T-helper 17 cell (primary cell): Measurements from ENCODE around the gene MED6. TPM values are rescaled to one million over a fixed set of nuclear protein-coding genes. Genes with fewer than 3 reads are reported as not detected.

Experiments used
- ATAC-seq: fragments of 150-1000 bp; cut with Tn5 transposase; 2 replicates; pipeline ENCODE4 v1.10.0; 2021; ENCODE audit warnings: mild to moderate bottlenecking, moderate library complexity
- DNase-seq, 3 donors: peaks; one replicate each; pipeline versions ENCODE4 v3.0.0 to v3.0.0-alpha.2; 2020 to 2021
- H3K9me3 ChIP-seq: one replicate; pipeline ENCODE4 v1.7.0; 2013; ENCODE audit warnings: low read length, mild to moderate bottlenecking; ENCODE audit not compliant: control insufficient read depth, poor library complexity, severe bottlenecking
- H3K27ac Mint-ChIP-seq: one replicate; pipeline ENCODE4 v1.8.0; 2022; ENCODE audit warnings: mild to moderate bottlenecking, moderate library complexity, mixed read lengths
- H3K27me3 Mint-ChIP-seq: one replicate; pipeline ENCODE4 v1.8.0; 2022; ENCODE audit warnings: mixed read lengths
- H3K36me3 Mint-ChIP-seq: one replicate; pipeline ENCODE4 v1.8.0; 2022; ENCODE audit warnings: low read depth, mixed read lengths
- H3K4me1 Mint-ChIP-seq: one replicate; pipeline ENCODE4 v1.8.0; 2022; ENCODE audit warnings: mild to moderate bottlenecking, mixed read lengths
- H3K4me3 Mint-ChIP-seq: one replicate; pipeline ENCODE4 v1.8.0; 2022; ENCODE audit warnings: mild to moderate bottlenecking, moderate library complexity, mixed read lengths
- total RNA-seq, 4 donors: library from RNA in 2 of 4; stranded (reverse) in 2 of 4; gene quantifications; one replicate each; pipeline ENCODE4 v1.2.3 and lab custom pipeline; 2022 to 2026

Gene MED6, protein sequence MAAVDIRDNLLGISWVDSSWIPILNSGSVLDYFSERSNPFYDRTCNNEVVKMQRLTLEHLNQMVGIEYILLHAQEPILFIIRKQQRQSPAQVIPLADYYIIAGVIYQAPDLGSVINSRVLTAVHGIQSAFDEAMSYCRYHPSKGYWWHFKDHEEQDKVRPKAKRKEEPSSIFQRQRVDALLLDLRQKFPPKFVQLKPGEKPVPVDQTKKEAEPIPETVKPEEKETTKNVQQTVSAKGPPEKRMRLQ
- total RNA-seq (10 to 100 TPM; 74.5 to 90.4 TPM), total RNA-seq (lab: John Stamatoyannopoulos, UW) (36.2 to 44.7 reads per million in 2 donors)

DNA sequence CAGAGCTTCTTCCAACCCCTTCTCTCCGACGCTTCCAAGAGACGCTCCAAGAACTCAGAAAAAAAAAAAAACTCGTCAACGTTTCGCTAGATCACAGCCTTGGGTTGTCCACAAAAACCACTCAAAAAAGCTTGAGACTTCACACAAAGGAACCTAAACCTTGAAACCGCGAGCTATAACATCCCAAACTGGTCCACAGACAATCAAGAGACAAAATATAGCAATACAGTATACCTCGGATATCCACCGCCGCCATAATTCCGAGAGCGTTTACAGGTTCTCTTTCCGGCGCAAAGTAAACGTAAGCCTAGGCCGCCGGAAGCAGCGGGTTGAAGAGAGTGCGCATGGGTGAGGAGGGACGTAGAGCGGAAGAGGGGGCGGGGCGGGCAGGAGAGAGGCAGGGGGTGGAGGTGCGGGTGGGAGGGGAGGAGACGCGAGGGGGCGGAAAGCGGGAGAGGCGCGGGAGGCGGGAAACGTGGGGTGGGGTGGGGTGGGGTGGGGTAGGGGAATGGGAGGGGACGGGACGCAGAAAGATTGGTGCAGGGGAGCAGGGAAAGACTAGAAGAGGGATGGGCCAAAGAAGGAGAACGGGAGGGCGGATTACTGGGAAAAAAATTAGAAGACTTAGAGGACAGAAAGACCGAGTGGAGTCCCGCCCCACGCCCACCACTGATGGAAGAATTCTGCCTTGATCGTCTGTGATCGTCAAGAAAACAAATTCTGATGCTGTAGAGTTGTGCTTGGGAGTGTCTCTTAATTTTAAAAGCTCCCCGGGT, at the start of gene MED6:
Gene MED6, minus strand, starts transcription at position 274 of the 776 bp plus-strand sequence. Its CDS starts 18 bp downstream, at position 256.
- Mint-ChIP-seq H3K27ac (peak within 1 kb of the TSS; percentile 94), H3K4me1 (peaks cover 17% of the 10 kb centered on the region), H3K4me3 (peak within 1 kb of the TSS; percentile 96), H3K27me3 (peaks cover 6% of the 10 kb centered on the region), H3K36me3 (no peaks in the 10 kb centered on the region)
- ATAC-seq (peak; percentile 99), DNase-seq (peak; percentile 72 to 83 (median 80))
- H3K9me3 ChIP-seq: no peaks in the 10 kb centered on the region

DNA sequence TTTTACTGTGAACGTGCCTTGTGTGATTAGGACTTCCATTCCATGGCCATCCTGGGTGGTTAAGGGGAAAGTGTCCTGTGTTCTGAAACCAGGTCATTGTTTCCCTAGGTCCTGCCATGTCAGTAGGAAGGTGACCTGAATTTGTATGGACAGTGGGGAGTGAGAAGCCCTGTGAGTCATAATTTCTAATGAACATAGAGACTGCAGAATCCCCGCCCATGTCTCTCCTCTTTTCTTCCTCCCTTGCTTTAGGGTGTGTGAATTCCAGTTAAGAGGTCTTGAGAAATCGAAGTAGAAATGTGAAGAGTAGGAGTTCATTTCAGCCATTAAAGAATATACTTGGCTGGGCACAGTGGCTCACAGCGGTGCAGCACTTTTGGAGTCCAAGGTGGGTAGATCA, 49.3 kb upstream of the MED6 start:
- DNase-seq: no peak
- Mint-ChIP-seq H3K27me3 (no peaks in the 10 kb centered on the region), H3K4me1 (peaks cover 56% of the 10 kb centered on the region), H3K4me3 (no peak overlapping the region), H3K36me3 (no peaks in the 10 kb centered on the region), H3K27ac (peak overlapping the region; percentile 32)
- H3K9me3 ChIP-seq: no peaks in the 10 kb centered on the region
- ATAC-seq: no peak

DNA sequence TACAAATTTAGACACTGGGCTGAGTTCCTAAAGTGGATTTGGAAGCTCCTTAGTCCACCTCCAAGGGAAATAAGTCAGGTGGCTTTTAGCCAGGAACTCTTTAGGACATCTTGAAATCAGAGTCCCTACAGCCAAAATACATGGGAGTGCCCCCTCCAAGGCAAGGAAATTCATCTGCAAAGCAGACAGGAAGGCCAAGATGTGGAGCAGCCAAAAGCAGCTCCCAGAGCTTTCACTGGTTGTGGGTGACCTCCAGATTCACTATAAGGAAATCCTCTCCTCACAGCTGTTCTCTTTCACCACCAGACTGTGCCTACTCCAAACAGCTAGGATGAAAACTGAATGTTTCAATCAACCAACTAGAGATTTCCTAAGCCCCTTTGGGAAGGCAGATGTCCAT, 47.9 kb upstream of the MED6 start:
- DNase-seq (no peak), ATAC-seq (no peak)
- Mint-ChIP-seq H3K36me3 (no peaks in the 10 kb centered on the region), H3K4me3 (no peak overlapping the region), H3K4me1 (peaks cover 53% of the 10 kb centered on the region), H3K27me3 (no peaks in the 10 kb centered on the region), H3K27ac (no peak overlapping the region)
- no peaks in the 10 kb centered on the region for H3K9me3 ChIP-seq

DNA sequence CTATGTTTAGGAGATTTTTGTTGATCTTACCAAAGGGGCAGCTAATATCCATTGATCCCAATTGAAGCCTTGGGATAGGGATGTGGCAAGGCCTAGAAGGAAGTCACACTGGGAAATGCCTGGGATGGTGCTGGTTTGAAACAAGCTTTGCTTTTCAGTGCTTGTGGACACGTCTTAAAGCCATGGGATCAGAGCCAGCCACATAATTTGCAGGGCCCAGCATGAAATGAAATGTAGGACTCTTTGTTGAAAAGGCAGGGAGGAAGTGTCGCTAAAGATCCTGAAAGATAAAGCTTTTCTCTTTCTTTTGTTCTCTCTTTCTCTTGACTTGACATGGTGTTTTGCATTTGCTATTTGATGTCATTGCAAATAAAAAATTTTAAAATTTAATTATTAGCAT, 46.2 kb upstream of the MED6 start:
- H3K27me3 Mint-ChIP-seq: no peaks in the 10 kb centered on the region
- no peaks in the 10 kb centered on the region for H3K9me3 ChIP-seq
- peaks cover 44% of the 10 kb centered on the region for H3K4me1 Mint-ChIP-seq
- ATAC-seq: no peak
- peak overlapping the region; percentile 94 for H3K27ac Mint-ChIP-seq
- DNase-seq: no peak
- H3K36me3 Mint-ChIP-seq: no peaks in the 10 kb centered on the region
- H3K4me3 Mint-ChIP-seq: peak overlapping the region; percentile 67

DNA sequence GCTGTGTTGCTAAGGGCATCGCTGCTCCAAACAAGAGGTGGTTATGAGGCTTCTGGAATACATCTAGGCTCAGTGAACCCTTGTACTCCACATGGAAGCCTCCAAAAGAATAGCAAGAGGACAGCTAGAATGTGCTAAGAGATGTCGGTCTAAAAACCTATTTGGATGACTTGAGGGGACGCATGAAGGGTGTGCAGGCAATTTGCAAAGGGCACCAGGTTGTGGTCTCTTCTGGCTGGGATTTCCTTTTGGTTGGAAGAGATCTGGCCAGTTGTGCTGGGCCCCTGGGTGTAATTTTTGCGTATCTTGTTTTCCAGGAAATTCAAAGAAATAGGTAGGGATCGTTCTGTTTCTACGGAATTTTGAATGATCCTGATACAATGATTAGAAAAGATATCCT, 45.4 kb upstream of the MED6 start:
- no peaks in the 10 kb centered on the region for H3K9me3 ChIP-seq
- Mint-ChIP-seq H3K4me1 (peaks cover 46% of the 10 kb centered on the region), H3K4me3 (peak overlapping the region; percentile 59), H3K36me3 (no peaks in the 10 kb centered on the region), H3K27ac (peak overlapping the region; percentile 94), H3K27me3 (no peaks in the 10 kb centered on the region)
- DNase-seq (no peak), ATAC-seq (no peak)

DNA sequence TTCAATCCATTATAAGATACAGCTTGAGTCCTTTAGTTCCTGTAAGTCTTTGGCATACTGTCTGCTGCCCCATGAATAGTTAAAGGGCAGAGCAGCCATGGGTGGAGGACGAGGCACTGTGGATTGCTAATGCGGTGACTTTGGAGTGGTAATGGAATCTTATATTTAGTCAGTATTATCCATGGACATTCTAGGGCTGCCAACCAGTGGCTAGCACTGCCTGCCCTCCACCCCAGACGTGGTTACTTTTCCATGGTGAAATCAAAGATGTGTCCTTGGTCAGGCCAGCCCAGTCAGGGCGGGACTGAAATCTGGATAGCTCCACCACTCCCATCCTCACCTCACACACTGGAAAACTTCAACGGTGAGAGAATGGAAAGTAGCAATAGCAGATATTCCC, 43.5 kb upstream of the MED6 start:
- Mint-ChIP-seq H3K27ac (peak overlapping the region; percentile 94), H3K36me3 (no peaks in the 10 kb centered on the region), H3K27me3 (no peaks in the 10 kb centered on the region), H3K4me3 (peak overlapping the region; percentile 93), H3K4me1 (peaks cover 49% of the 10 kb centered on the region)
- no peak for ATAC-seq
- DNase-seq: no peak
- no peaks in the 10 kb centered on the region for H3K9me3 ChIP-seq

DNA sequence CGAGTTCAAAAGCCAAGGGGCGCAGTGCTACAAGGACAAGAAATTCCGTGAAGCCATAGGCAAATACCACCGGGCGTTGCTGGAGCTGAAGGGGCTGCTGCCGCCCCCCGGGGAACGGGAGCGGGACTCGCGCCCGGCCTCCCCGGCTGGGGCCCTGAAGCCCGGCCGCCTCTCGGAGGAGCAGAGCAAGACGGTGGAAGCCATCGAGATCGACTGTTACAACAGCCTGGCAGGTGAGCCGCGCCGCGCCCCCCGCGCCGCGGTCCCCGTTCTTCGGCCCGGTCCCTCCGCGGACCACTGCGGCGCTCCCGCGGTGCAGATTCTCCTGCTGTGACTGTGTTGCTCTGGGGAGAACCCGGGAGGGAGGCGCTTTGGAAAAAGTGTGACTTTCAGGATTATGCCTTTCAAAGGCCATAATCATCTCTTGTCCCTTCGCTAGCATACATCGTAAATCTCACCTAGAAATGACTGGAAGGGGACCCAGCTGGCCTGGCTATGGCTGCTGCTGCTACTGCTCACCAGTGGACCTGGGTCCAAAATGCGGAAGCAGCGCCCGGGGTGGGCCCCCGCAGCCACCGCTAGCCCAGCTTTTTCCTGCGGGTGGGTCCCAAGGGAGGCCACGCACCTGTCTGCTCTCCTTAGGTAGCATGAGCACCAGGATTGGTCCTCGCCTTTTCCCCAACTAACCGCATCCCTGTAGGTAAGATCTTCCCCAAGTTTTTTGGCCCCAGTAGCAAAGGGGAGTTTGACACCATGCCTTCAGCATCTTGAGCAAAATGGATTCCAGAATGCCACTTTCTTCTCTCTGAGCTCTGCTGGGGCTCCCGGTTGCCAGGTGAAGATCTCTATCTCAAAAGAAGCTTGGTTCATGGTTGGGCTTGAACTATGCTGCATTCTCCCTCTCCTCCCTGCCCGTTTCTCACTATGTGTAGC, 42.1 kb upstream of the MED6 start:
- Mint-ChIP-seq H3K4me3 (peak overlapping the region; percentile 93), H3K4me1 (peaks cover 46% of the 10 kb centered on the region), H3K36me3 (no peaks in the 10 kb centered on the region), H3K27me3 (no peaks in the 10 kb centered on the region), H3K27ac (peak overlapping the region; percentile 94)
- no peaks in the 10 kb centered on the region for H3K9me3 ChIP-seq
- DNase-seq (peak in 2 of 3 donors; percentile 15 to 17), ATAC-seq (peak; percentile 35)

DNA sequence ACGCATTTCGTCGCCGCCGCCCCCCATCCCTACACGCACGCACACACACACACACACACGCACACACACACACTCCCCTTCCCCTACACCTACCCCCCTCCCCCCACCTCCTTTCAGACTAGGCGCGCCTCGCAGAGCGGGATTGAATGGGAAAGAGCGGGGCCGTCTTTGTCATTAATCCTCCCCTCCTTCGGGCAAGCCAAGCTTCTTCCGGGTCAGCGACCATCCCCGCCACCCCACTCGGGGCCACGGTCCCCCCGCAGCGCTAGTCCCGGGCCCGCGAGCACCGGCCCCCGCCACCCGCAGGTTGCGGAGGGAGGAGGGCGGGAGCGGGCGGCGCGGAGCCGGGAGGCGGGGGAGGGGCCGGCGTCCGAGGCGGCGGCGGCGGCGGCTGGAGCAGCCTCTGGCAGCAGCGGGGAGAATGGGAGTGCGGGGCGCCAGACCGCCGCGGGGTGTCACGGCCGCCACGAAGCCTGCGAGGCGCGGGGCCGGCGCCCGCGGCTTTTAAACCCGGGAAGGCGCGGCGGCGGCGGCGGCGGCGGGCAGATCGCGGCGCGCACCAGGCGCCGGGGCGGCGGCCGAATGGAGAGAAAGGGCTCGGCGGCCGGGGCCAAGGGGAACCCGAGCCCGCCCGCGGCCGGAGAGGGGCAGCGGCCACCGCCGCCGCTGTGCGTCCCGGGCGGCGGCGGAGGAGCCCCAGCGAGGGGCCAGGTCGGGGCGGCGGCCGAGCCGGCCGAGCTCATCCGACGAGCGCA, 41.3 kb upstream of the MED6 start, which contains the start of gene TTC9:
Gene TTC9, plus strand, starts transcription at position 369 of the 755 bp plus-strand sequence. Its CDS starts 214 bp downstream, at position 583.
- no peaks in the 10 kb centered on the region for H3K36me3 Mint-ChIP-seq
- DNase-seq: peak in 2 of 3 donors; percentile 48 to 49
- peak within 1 kb of the TSS; percentile 98 for H3K4me3 Mint-ChIP-seq
- H3K4me1 Mint-ChIP-seq: peaks cover 44% of the 10 kb centered on the region
- H3K27ac Mint-ChIP-seq: peak within 1 kb of the TSS; percentile 95
- no peaks in the 10 kb centered on the region for H3K9me3 ChIP-seq
- ATAC-seq: peak; percentile 28
- no peaks in the 10 kb centered on the region for H3K27me3 Mint-ChIP-seq

DNA sequence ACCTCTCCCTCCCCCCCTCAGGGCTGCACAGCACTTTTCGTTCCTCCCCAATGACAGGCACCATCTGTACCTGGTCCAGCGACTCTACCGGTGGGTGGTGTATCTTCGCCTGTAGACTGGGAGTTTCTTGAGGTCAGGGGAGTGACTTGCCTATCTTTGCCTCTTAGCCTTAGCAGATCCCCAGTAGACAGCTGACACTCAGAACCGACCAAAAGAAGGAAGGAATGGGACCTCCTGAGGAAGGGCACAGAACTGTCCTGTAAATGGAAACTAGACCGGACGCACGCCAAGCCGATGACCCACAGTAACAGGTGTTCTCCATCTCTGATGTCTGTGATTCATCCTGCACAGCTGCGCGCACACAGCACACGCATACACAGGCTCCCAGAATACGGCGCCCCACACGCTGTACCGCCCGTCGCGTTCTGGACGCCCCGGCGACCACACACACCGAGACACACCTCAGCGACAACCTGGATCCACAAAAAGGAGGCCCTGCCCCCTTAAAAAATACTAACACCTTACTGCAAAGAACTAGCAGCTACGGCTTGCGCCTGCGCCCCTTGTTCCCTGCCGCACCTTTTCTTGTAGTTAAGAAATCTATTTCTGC, 40.6 kb upstream of the MED6 start:
- peak overlapping the region; percentile 95 for H3K27ac Mint-ChIP-seq
- peak; percentile 75 for ATAC-seq
- peaks cover 37% of the 10 kb centered on the region for H3K4me1 Mint-ChIP-seq
- peak; percentile 21 to 37 (median 32) for DNase-seq
- peak overlapping the region; percentile 98 for H3K4me3 Mint-ChIP-seq
- no peaks in the 10 kb centered on the region for H3K36me3 Mint-ChIP-seq
- no peaks in the 10 kb centered on the region for H3K27me3 Mint-ChIP-seq
- no peaks in the 10 kb centered on the region for H3K9me3 ChIP-seq

DNA sequence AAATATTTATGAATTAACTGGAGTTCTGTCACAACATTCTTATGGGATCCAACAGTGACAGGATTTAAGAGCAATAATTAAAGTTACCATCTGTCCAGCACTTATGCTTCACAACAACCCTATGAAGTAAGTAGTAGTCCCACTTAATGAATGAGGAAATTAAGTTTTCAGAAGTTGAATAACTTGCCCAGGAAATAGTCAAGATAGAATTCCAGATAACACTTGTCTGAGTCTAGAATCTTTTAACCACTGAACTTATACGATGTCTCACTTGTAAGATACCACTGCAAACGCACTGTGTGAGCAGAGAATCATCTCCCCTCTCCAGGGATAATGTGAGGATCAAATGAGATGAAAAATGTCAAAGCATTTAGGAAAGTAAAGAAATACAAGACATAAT, 38.0 kb upstream of the MED6 start:
- Mint-ChIP-seq H3K27me3 (no peaks in the 10 kb centered on the region), H3K36me3 (no peaks in the 10 kb centered on the region), H3K27ac (no peak overlapping the region), H3K4me1 (peaks cover 23% of the 10 kb centered on the region), H3K4me3 (no peak overlapping the region)
- ATAC-seq (no peak), DNase-seq (no peak)
- no peaks in the 10 kb centered on the region for H3K9me3 ChIP-seq

DNA sequence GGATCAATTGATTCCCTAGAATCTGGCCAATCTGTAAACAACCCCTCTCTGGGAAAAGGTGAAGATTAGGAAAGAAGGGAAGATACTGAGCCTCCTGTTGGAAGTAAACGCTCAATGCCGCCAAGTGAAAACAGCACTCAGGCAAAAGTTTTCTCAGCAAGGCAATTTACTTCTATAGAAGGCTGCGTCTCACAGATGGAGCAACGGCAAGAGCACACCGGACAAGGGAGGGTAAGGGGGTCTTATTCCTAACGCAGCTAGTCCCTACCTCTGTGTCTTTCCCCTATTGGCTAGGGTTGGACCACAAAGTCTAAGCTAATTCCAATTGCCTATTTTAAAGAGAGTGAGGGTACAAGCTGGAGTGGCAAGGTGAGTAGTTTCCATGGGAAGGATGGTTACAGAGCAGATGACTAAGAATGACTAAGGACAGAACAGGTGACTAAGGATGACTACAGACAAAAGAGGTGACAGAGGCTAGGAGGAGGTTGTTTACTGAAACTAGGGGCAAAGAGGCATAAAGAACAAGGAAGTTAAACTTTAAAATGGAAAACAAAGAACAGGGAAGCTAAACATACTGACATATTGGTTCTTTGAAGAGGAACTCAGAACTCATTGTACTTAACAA, 35.6 kb upstream of the MED6 start:
- peaks cover 15% of the 10 kb centered on the region for H3K4me1 Mint-ChIP-seq
- no peak for DNase-seq
- no peaks in the 10 kb centered on the region for H3K9me3 ChIP-seq
- no peak overlapping the region for H3K4me3 Mint-ChIP-seq
- no peaks in the 10 kb centered on the region for H3K27me3 Mint-ChIP-seq
- ATAC-seq: no peak
- no peak overlapping the region for H3K27ac Mint-ChIP-seq
- no peaks in the 10 kb centered on the region for H3K36me3 Mint-ChIP-seq

DNA sequence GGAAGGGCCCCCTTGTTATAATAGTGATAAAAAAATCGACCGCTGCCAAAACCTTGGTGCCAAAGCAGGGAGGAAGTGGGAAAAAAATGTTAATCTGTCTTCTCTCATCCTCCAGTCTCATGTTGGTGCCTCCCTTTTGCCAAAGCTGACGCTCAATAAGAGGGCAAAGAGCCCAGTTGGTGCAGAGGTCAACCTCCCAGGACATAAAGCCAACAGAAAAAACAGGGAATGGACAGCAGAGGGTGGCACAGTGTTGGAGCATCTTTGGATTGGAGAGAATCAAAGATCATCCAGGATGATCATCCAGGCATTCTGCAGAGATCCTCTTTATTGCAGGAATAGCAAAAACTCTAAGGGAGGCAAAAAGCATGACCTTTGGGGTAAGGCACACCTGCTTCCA, 31.5 kb upstream of the MED6 start:
- H3K27me3 Mint-ChIP-seq: no peaks in the 10 kb centered on the region
- no peak overlapping the region for H3K4me3 Mint-ChIP-seq
- no peaks in the 10 kb centered on the region for H3K36me3 Mint-ChIP-seq
- ATAC-seq: no peak
- H3K9me3 ChIP-seq: no peaks in the 10 kb centered on the region
- no peak overlapping the region for H3K27ac Mint-ChIP-seq
- H3K4me1 Mint-ChIP-seq: no peaks in the 10 kb centered on the region
- no peak for DNase-seq
